GM12891 (cell line): Measurements from ENCODE around the gene ZNF407.

Experiments
- POLR2AphosphoS5 ChIP-seq: IDR thresholded peaks from 2 replicates; pipeline ENCODE4 v1.6.1; 2011; ENCODE audit warnings: low read depth, low read length, control low read depth
- TAF1 ChIP-seq: IDR thresholded peaks from 2 replicates; pipeline ENCODE4 v1.6.1; 2011; ENCODE audit warnings: low read depth, low read length, control low read depth

DNA sequence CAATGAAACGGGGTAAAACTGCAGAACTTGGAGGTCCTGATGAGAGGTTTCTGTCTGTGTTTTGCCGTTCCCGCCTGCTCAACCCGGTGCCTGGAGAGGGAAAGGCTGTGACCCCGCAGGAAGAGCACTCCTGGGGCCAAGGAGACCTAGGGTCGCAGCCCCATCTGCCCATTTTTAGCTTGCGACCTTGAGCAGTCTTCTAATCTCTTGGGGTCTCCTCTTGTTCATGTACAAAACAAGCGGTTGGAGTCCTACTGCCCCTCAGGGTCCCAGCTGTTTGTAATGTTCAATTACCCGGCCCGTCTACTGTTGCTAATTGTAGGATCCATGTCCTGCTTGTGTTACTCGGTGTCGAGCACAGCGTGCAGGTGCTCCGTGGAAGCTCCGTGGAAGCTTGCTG, 506.8 kb downstream of the ZNF407 start:
- TF ChIP-seq TAF1 (no peak), POLR2AphosphoS5 (no peak)
